GM21619 (cell line): ENCODE results near the gene POU6F2.

Experiments used
- ATAC-seq: cut with Tn5 transposase; IDR thresholded peaks from one replicate; pipeline ENCODE4 v1.9.1; 2021; ENCODE audit not compliant: unreplicated experiment

The POU6F2 gene

GRCh38 chr7:39248041-39248691 lies 270.5 kb downstream of the POU6F2 start:
- ATAC-seq, result no peak

- ATAC-seq, result no peak
These were observed 271.0 kb downstream of the POU6F2 start for GRCh38 chr7:39248692-39249090.

GRCh38 chr7:39249635-39250152 lies 272.0 kb downstream of the POU6F2 start:
- no peak for ATAC-seq

- ATAC-seq, result no peak
These were observed 275.2 kb downstream of the POU6F2 start for GRCh38 chr7:39252916-39253315.

GRCh38 chr7:39259391-39260003 lies 281.8 kb downstream of the POU6F2 start:
- no peak for ATAC-seq

GRCh38 chr7:39260279-39260844 lies 282.7 kb downstream of the POU6F2 start:
- no peak for ATAC-seq

GRCh38 chr7:39261771-39262170 lies 284.1 kb downstream of the POU6F2 start:
- no peak for ATAC-seq

GRCh38 chr7:39265641-39266591 lies 288.2 kb downstream of the POU6F2 start:
- ATAC-seq, result no peak

GRCh38 chr7:39269034-39269433 lies 291.3 kb downstream of the POU6F2 start:
- no peak for ATAC-seq

GRCh38 chr7:39270018-39270417 lies 292.3 kb downstream of the POU6F2 start:
- ATAC-seq, result no peak

GRCh38 chr7:39271402-39271801 lies 293.7 kb downstream of the POU6F2 start:
- no peak for ATAC-seq

- ATAC-seq, result no peak
These were observed 294.4 kb downstream of the POU6F2 start for GRCh38 chr7:39272111-39272510.

- no peak for ATAC-seq
These were observed 295.0 kb downstream of the POU6F2 start for GRCh38 chr7:39272691-39273090.

- ATAC-seq, result no peak
These were observed 302.6 kb downstream of the POU6F2 start for GRCh38 chr7:39280337-39280736.

- no peak for ATAC-seq
These were observed 307.5 kb downstream of the POU6F2 start for GRCh38 chr7:39285256-39285655.

GRCh38 chr7:39288303-39288702 lies 310.6 kb downstream of the POU6F2 start:
- no peak for ATAC-seq

- ATAC-seq, result no peak
These were observed 314.1 kb downstream of the POU6F2 start for GRCh38 chr7:39291628-39292410.

GRCh38 chr7:39293056-39293823 lies 315.5 kb downstream of the POU6F2 start:
- no peak for ATAC-seq

GRCh38 chr7:39294022-39294421 lies 316.3 kb downstream of the POU6F2 start:
- ATAC-seq, result no peak

GRCh38 chr7:39295796-39296195 lies 318.1 kb downstream of the POU6F2 start:
- ATAC-seq, result no peak
